ENCODE measurements around the gene SFTA2.

DNA sequence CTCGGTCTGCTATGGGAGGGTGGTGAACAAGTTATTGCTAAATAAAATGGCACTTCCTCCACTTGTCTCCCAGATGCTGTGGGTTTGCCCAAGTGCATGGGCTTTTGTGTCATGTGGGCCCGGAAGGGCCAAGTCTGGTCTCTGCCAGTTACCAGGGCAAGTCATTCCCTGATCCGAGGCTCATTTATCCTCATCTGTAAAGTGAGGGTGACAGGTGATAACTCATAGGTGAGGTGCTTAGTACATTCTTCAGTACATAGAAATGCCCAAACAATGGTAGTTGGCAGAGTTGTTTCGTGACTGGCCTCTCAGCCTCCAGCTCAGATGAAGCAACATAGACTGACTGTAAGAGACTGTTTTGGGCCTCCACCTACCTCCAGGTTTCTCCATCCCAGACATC is 6.8 kb upstream of the SFTA2 start:
- TF ChIP-seq POLR2AphosphoS5 (IDR thresholded peaks at IDR 0.05; ENCODE audit: low read depth): no peak
- peak; percentile 47; the same call in 1 of the 2 replicates for TF ChIP-seq SPI1 (IDR thresholded peaks at IDR 0.05; ENCODE audit: borderline replicate concordance, low read depth)
